NCI-H2196 (cell line): ENCODE measurements around the gene NGLY1.

Source experiments
- DNase-seq: peaks from one replicate; lab custom pipeline; 2025; ENCODE audit not compliant: unreplicated experiment; lab: John Stamatoyannopoulos, UW

NGLY1 gene

DNA sequence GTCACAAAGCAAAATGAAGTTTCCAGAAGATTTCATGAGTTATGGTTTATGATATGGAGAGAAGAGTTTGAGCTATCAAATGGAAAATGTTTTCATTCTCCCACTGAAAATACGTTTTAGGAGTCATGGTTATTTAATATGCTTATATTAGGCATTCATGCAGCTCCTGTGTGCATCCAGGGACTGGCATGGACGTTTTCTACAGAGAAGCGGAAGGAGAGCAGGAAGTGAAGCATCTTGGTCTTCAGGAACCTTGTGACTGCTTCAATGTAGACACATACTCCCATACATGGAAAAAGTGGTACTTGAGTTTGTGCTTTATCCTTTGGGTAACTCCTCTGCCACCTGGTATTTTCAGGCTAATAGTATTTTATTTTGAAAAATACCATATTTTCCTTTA lies 75.2 kb downstream of the NGLY1 start:
- DNase-seq, result no peak

DNA sequence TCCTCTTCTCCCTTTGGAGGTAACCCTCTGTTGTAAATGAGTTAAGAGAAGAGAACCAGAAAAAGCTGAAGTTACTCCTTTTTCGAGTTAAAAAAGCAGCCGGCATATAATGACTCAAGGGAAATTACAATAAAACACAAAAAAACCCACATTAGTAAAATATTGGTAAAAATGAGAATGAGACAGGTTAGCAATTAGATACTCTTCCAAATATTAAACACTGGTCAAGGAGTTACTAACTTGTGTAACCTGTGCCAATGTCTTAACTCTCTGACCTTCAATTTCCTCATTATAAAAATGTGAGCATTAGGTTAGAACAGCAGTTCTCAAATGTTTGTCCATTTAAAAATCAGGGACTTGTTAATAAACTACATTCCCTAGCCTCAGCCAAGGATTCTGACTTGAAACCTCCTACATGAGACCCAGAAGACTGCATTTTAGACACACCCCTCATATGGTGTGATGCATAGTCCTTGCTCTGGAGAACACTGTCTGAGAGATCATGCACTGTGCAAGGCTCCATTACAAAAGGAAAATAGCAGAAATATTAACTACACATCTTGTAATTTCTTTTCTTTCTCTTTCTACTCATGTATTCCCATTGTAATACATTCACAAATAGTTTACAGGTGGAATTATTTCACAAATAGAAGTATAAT lies 75.8 kb downstream of the NGLY1 start:
- no peak for DNase-seq

DNA sequence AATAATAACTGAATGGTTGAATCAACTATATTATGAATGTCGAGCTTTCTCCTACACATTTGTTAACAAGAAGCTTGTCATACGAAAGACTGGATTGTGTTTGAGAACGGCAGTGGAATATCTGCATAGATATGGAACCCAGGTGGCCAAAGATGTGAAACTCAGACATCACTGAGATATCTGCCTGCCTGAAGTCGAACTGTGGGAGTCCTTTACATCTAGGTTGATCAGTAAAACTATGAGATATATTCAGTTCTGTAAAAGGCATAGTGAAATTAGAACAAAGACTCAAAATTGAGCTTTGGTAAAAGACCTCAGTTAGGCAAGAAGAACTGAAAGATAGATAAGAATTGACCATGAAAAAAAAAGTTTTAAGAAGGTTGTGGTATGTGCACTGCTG lies 77.0 kb downstream of the NGLY1 start:
- no peak for DNase-seq

DNA sequence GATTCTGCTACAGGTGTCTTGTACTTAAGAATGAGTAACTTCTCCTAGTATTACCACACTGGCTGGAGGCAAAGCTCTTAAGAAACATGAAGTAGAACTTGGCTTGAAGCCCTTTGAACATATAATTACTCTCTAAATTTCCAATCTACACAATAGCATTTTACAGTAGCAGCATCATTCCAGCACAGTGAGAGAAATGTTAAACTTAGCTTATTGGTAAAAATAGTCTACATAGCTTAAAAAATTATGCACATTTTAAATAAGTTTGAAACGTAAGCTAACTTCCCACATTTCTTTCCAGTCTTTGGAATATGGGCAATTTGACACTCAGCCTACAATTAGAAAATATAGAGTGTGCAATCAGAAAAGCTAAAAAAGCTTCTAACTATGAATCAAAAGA lies 85.7 kb downstream of the NGLY1 start:
- no peak for DNase-seq

DNA sequence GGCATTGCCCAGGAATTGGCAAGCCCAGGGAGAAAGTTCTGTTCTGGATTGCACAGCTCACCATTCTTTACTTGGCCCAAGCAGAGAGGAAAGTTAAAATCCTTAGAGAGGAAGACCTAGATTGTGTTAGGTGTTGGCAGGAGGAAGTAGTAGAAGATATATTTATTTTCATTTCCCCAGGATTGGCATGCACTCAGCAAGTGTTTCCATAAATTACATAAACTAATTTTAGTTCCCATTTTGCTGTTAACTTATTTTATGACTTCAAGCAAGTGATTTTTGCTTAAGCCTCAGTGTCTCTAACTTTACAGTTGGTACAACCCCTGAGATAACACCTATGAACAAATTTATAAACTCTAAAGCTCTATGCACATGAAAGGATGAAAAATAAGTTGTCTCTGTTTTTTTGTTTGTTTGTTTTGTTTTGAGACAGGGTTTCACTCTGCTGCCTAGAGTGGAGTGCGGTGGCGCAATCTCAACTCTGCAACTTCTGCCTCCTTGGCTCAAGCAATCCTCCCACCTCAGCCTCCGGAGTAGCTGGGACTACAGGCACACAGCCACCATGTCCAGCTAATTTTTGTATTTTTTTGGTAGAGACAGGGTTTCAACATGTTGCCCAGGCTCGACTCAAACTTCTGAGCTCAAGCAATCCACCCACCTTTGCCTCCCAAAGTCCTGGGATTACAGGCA lies 87.4 kb downstream of the NGLY1 start:
- no peak for DNase-seq

DNA sequence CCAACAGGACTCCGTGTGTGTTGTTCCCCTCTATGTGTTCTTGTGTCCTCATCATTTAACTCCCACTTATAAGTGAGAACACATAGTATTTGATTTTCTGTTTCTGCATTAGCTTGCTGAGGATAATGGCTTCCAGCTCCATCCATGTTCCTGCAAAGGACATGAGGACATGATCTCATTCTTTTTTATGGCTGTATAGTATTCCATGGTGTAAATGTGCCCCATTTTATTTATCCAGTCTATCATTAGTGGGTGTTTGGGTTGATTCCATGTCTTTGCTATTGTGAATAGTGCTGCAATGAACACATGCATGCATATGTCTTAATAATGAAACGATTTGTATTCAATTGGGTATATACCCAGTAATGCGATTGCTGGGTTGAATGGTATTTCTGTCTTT lies 90.0 kb downstream of the NGLY1 start:
- no peak for DNase-seq

DNA sequence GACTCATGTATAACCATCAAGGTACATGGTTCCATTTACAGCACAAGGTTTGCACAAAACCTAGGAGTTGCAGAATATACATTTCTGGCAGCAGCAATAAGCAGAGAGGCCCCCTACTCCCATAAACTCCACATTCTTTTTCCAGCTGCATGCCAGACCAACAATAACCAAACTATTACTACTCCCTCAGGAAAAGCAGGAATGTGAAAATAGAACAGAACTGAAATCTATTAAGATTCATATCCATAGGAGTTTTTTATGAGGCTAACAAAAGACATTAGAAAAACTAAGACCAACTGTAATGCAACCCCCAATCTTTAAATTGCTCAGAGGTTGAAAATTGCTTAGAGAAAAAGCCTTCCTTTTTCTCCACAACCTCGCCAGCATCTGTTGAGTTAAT lies 90.9 kb downstream of the NGLY1 start:
- DNase-seq, result no peak

DNA sequence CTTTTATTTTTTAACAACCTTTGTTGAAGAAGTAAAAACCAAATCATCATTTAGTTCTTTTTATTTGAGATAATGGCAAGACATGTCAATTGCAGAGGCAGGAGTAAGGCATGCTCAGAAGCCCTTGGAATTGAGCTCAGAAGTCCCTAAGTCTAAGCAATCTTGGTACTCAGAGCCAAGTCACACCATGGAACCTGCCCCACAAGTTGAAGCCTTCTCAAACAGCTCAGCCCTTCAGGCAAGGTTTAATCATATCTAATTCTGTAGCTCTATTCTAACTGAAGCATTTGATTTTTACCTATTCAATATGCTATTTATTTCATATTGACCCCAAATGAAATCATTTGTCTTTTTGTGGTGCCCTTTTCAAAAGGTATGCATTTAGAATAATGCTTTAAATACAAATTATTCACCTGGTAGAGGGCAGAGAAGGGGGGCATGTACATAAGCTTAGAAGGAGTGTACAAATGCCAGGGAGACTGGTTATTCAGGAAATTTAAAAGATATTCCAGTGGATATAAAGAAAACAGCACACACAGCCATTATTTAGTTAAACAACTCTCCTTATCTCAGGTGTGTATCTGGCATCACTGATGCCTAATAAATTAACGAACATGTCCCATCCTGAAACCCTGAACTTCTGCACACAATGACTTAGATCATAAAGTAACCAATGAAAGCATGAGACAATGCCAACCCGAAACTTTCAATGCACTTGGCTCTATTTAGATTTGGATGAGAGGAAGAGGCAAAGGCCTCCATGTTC lies 92.3 kb downstream of the NGLY1 start:
- no peak for DNase-seq

DNA sequence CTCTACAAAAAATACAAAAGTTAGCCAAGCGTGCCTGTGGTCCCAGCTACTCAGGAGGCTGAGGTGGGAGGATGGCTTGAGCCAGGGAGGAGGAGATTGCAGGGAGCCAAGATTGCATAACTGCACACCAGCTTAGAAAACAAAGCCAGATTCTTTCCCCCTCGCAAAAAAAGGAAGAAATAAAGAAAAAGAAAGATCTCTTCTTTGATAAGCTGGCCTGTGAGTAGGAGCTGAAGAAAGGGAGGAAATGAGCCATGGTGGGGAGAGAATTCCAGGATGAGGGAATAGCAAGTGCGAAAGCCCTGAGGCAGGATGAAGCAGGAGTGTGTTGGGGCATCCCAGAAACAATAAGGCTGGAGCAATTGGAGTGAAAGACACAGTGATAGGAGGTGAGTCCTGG lies 94.0 kb downstream of the NGLY1 start:
- DNase-seq, result no peak

DNA sequence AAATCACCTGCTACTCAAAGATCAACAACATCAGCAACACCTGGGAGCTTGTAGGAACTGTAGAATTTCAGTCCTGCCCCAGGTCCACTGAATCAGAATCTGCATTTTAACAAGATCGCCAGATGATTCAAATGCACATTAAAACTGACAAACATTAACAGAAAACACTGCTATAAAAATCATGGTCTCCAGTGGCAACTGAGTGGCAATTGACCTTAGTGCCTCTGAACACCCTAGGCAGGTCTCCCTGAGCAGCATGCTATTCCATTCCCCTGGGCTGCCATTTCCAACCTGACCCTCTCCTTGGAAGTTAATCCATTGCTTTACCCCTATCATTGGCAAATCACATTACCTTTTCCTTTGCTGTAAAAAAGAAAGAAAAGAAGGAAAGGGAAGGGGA lies 95.5 kb downstream of the NGLY1 start:
- DNase-seq, result no peak

DNA sequence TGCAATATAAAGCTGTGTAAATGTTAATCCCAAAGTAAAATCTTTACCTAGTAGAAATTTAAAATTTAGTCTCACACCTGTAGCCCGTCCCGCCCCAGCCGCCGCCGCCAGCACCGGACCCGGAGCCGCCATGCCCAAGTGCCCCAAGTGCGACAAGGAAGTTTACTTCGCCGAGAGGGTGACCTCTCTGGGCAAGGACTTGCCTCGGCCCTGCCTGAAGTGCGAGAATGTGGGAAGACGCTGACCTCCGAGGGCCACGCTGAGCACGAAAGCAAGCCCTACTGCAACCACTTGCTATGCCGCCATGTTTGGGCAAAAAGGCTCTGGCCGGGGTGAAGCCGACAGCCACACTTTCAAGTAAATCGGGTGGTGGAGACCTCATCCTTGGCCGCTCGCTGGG lies 96.5 kb downstream of the NGLY1 start:
- DNase-seq, result no peak

DNA sequence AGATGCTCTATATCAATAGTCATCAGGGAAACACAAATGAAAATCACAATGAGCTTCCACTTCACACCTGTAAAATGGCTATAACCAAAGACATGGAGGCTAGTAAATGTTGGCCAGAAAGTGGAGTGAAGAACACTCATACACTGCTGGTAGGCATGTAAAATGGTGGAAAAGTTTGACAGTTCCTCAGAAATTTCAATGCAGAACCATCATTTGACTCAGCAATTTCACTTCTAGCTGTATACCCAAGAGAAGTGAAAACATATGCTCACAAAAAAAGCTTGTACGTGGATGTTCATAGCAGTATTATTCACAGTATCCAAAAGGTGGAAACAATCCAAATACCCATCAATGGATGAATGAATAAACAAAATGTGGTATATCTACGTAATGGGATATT lies 99.4 kb downstream of the NGLY1 start:
- DNase-seq, result no peak

DNA sequence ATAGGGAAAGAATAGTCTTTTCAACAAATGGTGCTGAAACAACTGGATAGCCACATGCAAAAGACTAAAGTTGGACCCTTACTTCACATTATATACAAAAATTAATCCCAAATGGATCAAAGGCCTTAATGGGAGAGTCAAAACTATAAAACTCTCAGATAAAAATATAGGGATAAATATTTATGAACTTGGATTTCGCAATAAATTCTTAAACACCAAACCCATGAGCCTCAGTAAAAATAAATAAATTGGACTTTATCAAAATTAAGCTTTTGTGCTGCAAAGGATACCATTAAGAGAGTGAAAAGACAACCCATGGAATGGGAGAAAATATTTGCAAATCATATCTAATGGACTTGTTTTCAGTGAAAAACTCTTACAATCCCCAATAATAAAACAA lies 99.8 kb downstream of the NGLY1 start:
- DNase-seq, result no peak

DNA sequence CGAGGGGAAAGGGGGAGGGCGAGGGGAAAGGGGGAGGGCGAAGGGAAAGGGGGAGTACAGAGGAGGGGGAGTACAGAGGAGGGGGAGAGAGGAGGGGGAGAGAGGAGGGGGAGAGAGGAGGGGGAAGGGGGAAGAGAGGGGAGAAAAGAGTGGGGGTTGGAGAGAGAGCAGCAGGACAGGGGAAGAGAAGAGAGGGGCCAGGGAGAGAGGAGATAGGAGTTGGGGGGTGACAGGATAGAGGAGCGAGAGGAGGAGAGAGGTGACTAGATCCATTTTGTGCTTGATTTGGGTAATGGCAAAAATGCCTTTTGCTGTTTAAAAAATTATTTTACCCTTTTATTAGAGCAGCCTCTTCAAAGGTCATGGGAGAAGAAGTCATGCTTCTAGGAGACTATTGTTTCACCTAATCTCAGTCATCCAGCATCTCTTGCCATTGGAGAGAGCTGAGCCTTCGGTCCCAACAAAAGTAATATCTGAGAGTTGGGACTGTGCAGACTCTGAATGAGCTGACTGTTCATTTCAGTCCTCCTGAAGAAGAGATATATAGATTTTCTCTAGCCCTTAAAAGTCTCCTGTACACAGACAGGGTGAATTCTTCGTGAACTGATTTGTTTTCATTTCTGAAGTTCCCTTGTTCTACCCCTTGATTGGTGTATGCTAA lies 103.5 kb downstream of the NGLY1 start:
- no peak for DNase-seq

DNA sequence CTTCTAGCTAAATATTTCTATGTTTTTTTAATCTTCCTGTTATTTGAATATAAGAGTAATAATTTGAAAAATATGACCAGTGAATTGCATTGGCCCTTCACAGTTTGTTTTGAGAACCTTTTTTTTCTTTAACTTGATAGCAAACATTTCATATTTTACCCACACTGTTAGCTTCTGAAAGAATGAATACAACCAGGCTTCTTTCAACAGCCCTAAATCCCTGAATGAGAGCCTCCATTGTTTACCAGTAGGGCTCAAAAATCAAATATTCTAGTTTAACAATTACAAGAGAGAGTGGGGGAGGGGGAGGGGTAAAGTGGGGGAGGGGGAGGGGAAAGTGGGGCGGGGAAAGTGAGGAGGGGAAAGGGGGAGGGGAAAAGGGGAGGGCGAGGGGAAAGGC lies 104.1 kb downstream of the NGLY1 start:
- DNase-seq, result no peak

DNA sequence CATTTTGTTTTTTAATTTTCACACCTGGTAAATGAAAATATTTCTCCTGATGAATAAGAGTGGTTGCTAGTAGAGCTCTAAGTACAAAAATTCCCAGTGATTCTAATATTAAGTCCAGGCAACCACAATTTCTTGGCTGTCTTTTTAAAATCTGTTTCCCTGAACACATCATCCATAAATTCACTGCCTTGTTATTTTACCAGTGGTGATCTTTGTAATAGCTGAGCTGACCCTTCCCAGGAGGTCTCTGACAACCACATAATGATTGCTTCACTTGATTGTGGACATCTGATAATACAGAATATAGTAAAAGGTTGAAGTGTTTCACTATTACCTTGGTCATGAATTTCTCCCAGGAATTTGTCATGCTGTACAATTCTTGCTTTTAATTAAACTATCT lies 104.7 kb downstream of the NGLY1 start:
- DNase-seq, result no peak

DNA sequence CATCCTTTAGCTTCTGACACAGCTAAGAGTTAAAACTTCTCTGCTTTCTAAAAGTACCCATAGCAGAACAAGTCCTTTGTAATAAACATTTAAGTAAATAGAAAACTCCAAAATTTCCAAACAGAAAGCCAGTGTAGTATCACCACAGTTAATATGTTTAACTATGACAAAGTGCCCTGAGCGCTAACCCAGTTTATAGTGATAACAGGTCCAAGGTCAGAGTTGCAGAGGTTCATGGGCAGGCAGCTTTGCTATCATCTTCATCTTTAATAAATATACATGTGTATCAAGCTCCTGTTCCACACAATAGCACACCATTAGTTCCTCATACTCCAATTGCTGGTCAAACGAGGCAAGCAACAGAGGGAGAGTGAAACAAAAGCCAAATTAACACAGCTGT lies 106.1 kb downstream of the NGLY1 start:
- DNase-seq, result no peak

DNA sequence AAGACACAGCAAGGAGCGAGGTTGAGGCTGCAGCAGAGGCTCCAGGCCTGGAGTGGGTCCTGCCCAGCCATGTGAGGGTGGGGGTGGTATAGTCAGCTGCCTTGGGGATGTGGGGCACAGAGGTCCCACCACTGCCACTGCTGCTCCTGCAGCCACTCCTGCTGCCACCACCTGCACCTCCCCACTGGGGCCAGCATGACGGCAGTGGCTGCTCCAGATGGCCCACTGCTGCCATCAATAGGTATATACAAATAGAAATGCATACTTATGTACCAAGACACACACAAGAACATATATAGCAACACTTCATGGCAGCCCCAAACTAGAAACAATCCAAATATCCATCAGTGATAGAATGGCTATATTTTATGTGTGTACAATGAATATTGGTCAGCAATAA lies 108.6 kb downstream of the NGLY1 start:
- no peak for DNase-seq

DNA sequence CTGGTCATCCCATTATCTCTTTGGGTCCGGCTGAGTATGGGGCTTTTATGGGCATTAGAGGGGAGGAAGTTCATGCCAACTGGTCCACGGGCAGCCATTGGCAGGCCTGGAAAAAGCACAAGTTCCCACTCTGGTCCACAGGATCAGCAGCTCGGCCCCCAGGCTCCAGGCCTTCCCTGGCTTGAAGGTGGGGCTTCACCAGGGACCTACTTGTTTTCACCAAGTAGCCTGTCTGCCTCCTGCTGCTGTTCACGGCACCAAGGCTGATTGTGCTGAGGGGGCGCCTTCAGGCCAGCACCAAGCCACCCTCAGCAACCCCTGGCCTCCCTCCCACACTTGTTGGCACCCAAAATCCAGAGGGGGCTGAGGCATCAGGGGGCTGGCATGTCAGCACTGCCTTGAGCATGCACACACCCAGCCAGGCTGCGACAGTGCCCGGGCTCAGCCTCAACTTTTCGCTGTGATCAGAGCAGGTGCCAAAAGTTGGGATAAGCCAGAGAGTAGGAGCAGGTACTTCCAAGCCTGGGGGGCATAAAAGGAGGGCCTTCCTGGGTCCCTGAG lies 109.4 kb downstream of the NGLY1 start:
- no peak for DNase-seq
